AG04450 (cell line): Measurements from ENCODE around the gene DSCAML1. TPM values are rescaled to one million over a fixed set of nuclear protein-coding genes. Genes with fewer than 3 reads are reported as not detected.

Experiments used
- CTCF ChIA-PET: fragments of 300-600, 350-600 bp; formaldehyde crosslinking; extraction: SDS; loops from one replicate; lab custom pipeline; 2022; ENCODE audit warnings: antibody characterized with exemption, inconsistent platforms; lab: Charles Lee
- POLR2A ChIA-PET: fragments of 350-600 bp; formaldehyde crosslinking; extraction: SDS; loops from one replicate; lab custom pipeline; 2021; ENCODE audit warnings: antibody characterized with exemption, inconsistent platforms; lab: Yijun Ruan, JAX
- DNase-seq: peaks from one replicate; pipeline ENCODE4 v3.0.0-alpha.2; 2011; ENCODE audit warnings: low read depth, low spot score
- H3K27ac ChIP-seq: one replicate; pipeline ENCODE4 v1.5.1; 2012; ENCODE audit warnings: low read depth, low read length, control low read depth
- H3K27me3 ChIP-seq: one replicate; pipeline ENCODE4 v1.6.0; 2012; ENCODE audit warnings: low read length; ENCODE audit not compliant: control insufficient read depth, insufficient read depth
- H3K4me3 ChIP-seq: 2 replicates; pipeline ENCODE4 v1.5.1; 2011; ENCODE audit warnings: mild to moderate bottlenecking, low read depth, low read length, control low read depth
- H3K9me3 ChIP-seq: 2 replicates; pipeline ENCODE4 v1.5.1; 2012; ENCODE audit warnings: low read length; ENCODE audit not compliant: control insufficient read depth, insufficient read depth
- polyA plus RNA-seq: library from polyadenylated mRNA; depleted of rRNA; stranded (reverse); fragments of >200 nt; gene quantifications from 2 replicates; pipeline ENCODE4 v1.2.3, GENCODE V29; 2011
- TF ChIP-seq, protein P1 (sequence below): IDR thresholded peaks from 2 replicates; pipeline ENCODE4 v1.5.1; 2011; ENCODE audit warnings: low read depth, low read length, control low read depth, inconsistent platforms

DSCAML1 gene
- polyA plus RNA-seq, 1 experiment, result not detected

DNA sequence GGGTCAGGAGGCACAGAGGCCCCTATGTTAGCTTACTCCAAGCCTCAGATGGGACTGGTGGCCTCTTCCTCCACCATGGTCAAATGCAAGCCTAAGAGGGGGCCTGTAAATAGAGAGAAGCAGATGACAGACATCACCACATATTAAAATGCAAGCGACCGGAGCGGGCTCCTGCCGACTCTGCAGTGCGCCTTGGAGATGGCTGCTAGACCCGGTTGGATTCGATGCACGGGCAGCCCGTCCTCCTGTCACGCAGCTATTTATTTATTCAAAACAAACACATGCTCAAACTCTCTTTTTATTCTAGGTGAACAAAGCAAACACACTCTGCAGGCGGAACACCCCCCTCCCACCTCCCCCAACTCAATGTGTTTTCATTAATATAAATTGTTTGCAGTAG, 208.0 kb downstream of the DSCAML1 start:
- CTCF ChIA-PET, result interaction anchor here (0.6 to 0.7 kb wide), 2 partner anchors 146 to 220 kb away, joined by 3 to 4 read pairs; no protein-coding TSS in a partner anchor
- no peak for DNase-seq
- Histone ChIP-seq H3K27me3 (peaks cover 7% of the 10 kb centered on the region), H3K9me3 (no peaks in the 10 kb centered on the region), H3K27ac (no peak overlapping the region), H3K4me3 (no peak overlapping the region)
- POLR2A ChIA-PET, result no interaction called here
- TF ChIP-seq, protein P1, sequence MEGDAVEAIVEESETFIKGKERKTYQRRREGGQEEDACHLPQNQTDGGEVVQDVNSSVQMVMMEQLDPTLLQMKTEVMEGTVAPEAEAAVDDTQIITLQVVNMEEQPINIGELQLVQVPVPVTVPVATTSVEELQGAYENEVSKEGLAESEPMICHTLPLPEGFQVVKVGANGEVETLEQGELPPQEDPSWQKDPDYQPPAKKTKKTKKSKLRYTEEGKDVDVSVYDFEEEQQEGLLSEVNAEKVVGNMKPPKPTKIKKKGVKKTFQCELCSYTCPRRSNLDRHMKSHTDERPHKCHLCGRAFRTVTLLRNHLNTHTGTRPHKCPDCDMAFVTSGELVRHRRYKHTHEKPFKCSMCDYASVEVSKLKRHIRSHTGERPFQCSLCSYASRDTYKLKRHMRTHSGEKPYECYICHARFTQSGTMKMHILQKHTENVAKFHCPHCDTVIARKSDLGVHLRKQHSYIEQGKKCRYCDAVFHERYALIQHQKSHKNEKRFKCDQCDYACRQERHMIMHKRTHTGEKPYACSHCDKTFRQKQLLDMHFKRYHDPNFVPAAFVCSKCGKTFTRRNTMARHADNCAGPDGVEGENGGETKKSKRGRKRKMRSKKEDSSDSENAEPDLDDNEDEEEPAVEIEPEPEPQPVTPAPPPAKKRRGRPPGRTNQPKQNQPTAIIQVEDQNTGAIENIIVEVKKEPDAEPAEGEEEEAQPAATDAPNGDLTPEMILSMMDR, result no peak

DNA sequence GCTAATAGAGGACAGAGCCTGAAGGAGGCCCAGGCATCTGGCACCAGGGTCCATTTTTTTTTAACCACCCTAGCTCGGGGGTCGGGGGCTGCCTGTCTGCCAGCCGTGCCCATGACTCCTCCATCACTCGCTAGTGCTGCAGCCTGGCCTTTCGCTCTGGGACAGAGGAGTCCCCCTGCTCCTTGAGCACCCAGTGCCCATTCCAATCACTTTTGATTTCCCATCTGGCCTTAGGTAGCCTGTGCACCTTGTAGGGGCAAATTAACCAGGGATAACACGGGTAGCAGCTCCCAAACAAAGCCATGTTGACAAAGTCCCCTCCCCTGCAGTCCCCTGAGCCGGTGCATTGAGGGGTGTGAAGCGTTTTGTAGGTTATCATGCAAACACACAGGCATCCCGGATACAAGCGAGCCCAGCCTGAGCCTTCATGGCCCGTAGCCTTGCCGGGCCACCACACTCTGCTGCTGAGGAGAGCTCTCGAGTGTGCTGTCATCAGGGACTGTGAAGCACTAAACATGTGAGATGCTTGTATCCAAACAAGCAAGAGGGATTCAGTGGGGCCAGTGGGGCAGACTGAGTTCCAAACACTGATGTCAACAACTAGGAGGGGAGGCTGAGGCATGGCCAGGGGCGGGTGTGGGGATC, 208.7 kb downstream of the DSCAML1 start:
- H3K27ac ChIP-seq, result no peak overlapping the region
- no peaks in the 10 kb centered on the region for H3K9me3 ChIP-seq
- ChIA-PET CTCF (interaction anchor here (0.6 to 0.7 kb wide), 2 partner anchors 145 to 221 kb away, joined by 3 to 4 read pairs; no protein-coding TSS in a partner anchor), POLR2A (no interaction called here)
- no peak for DNase-seq
- no peak overlapping the region for H3K4me3 ChIP-seq
- peaks cover 7% of the 10 kb centered on the region for H3K27me3 ChIP-seq
- TF ChIP-seq, protein P1, result no peak

DNA sequence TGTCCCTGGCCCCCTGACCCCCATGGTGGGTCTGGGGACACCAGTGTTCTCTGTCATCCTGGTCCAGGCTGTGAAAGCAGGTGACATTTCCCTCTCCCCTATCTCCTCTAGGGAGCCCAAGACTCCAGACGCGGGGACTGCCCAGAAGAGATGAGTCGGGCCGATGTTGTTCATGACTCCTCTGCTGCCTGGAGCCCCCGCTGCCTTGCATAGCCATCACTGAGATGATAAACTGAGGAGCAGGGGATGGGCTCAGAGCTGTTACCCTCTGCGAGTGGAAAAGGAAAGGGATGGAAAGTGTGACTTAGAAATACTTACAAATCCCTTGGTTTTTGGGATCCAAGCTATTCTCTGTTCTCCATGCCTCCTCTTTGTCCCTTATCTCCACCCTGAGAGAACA, 209.6 kb downstream of the DSCAML1 start:
- DNase-seq, result no peak
- TF ChIP-seq, protein P1, result no peak
- CTCF ChIA-PET, result no interaction called here
- Histone ChIP-seq H3K9me3 (no peaks in the 10 kb centered on the region), H3K27me3 (peaks cover 7% of the 10 kb centered on the region), H3K27ac (no peak overlapping the region), H3K4me3 (no peak overlapping the region)
- POLR2A ChIA-PET, result no interaction called here

DNA sequence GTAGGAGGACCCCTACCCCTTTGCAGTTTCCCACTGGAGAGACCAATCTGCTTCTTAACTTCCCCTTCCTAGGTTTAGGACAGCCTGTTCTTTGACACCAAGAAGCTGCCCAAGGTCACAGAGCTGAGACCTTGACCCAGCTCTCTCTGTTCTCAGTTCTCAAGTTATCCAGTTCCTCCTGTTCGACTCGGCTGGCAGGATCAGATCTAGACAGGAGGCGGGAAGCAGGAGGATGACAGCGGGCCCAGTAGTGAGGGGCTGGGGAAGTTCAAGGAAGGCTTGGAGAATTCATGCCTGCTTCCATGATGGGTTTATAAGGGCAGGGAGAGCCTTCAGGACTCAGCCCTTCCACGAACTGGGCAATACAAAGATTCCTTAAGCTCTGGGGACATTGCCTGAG, 210.6 kb downstream of the DSCAML1 start:
- CTCF ChIA-PET, result no interaction called here
- no peak overlapping the region for H3K4me3 ChIP-seq

DNA sequence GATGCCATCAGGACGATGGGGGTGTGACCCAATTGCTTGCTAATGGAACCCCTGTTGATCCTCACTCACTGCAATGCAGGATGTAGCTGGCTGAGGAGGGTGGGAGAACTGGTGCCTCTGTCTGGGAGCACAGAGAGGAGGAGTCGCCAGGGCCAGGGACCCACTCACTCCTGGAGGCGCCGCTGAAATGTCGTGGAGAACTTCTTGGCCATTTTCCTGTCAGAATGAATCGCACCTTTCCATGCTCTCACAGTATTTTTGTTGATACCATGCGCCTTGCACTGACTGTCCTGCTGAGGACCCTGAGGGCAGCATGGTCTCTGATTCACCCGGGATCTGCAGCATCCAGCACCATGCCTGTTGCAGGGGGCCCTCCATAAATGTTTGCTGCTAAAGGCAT, 211.4 kb downstream of the DSCAML1 start:
- TF ChIP-seq, protein P1, result no peak
- Histone ChIP-seq H3K27me3 (peaks cover 4% of the 10 kb centered on the region), H3K4me3 (no peak overlapping the region), H3K9me3 (no peaks in the 10 kb centered on the region), H3K27ac (no peak overlapping the region)
- ChIA-PET CTCF (no interaction called here), POLR2A (no interaction called here)
- DNase-seq, result no peak

More for the DNA sequence above, 210.6 kb downstream of the DSCAML1 start:
- TF ChIP-seq, protein P1, result no peak
- no peak for DNase-seq
- Histone ChIP-seq H3K27me3 (peaks cover 7% of the 10 kb centered on the region), H3K9me3 (no peaks in the 10 kb centered on the region), H3K27ac (no peak overlapping the region)
- POLR2A ChIA-PET, result no interaction called here
